ENCODE results near the gene POP5. TPM values are rescaled to one million over a fixed set of nuclear protein-coding genes. Genes with fewer than 3 reads are reported as not detected.
"Not testable (repeated sequence)": the region's sequence is repeated elsewhere in the genome, so short reads cannot be mapped to it uniquely, and the experiment has no call there.

The POP5 gene
- total RNA-seq, 2 experiments from 2014 or later, result 60.0 to 61.9 TPM

GRCh38 chr12:120534703-120535655, 46.2 kb downstream of the POP5 start:
- no peaks in the 10 kb centered on the region for H3K9me3 Mint-ChIP-seq
- peak; percentile 69 for DNase-seq
- peaks cover 41% of the 10 kb centered on the region for H3K4me1 Mint-ChIP-seq
- peak overlapping the region; percentile 91 for H3K4me3 Mint-ChIP-seq
- H3K27me3 Mint-ChIP-seq, result no peaks in the 10 kb centered on the region
- H3K27ac Mint-ChIP-seq, result peak overlapping the region; percentile 96
- peaks cover 36% of the 10 kb centered on the region for H3K36me3 Mint-ChIP-seq

GRCh38 chr12:120534203-120534702, 46.9 kb downstream of the POP5 start, which contains the start of gene RNF10:
TSS of gene RNF10 (plus strand) at chr12:120534356. CDS start at chr12:120534812, 456 bp downstream.
- Mint-ChIP-seq H3K27me3 (no peaks in the 10 kb centered on the region), H3K27ac (peak within 1 kb of the TSS; percentile 96), H3K4me3 (peak within 1 kb of the TSS; percentile 91), H3K36me3 (peaks cover 30% of the 10 kb centered on the region), H3K4me1 (peaks cover 42% of the 10 kb centered on the region), H3K9me3 (no peaks in the 10 kb centered on the region)
- DNase-seq, result peak; percentile 72

GRCh38 chr12:120532701-120533238, 48.4 kb downstream of the POP5 start:
- no peak overlapping the region for H3K27ac Mint-ChIP-seq
- peaks cover 27% of the 10 kb centered on the region for H3K4me1 Mint-ChIP-seq
- H3K27me3 Mint-ChIP-seq, result no peaks in the 10 kb centered on the region
- H3K9me3 Mint-ChIP-seq, result no peaks in the 10 kb centered on the region
- no peak overlapping the region for H3K4me3 Mint-ChIP-seq
- H3K36me3 Mint-ChIP-seq, result peaks cover 25% of the 10 kb centered on the region
- no peak for DNase-seq

GRCh38 chr12:120530418-120530761, 50.8 kb downstream of the POP5 start:
- H3K9me3 Mint-ChIP-seq, H3K27ac Mint-ChIP-seq, H3K27me3 Mint-ChIP-seq, H3K4me3 Mint-ChIP-seq, H3K36me3 Mint-ChIP-seq, DNase-seq: not testable (repeated sequence)
- peaks cover 12% of the 10 kb centered on the region for H3K4me1 Mint-ChIP-seq

- Mint-ChIP-seq H3K27ac (peak overlapping the region; percentile 99), H3K27me3 (no peaks in the 10 kb centered on the region), H3K9me3 (no peaks in the 10 kb centered on the region), H3K36me3 (peaks cover 6% of the 10 kb centered on the region), H3K4me3 (peak overlapping the region; percentile 100), H3K4me1 (peaks cover 12% of the 10 kb centered on the region)
- DNase-seq, result no peak
Observed at GRCh38 chr12:120529641-120530417, 51.4 kb downstream of the POP5 start.

GRCh38 chr12:120528861-120529525, 52.2 kb downstream of the POP5 start, which contains the start of gene COQ5:
TSS of gene COQ5 (minus strand) at chr12:120529158. CDS start at chr12:120529141, 17 bp downstream.
- Mint-ChIP-seq H3K27ac (peak within 1 kb of the TSS; percentile 99), H3K4me3 (peak within 1 kb of the TSS; percentile 100), H3K27me3 (no peaks in the 10 kb centered on the region), H3K4me1 (peaks cover 12% of the 10 kb centered on the region), H3K36me3 (peaks cover 6% of the 10 kb centered on the region), H3K9me3 (no peaks in the 10 kb centered on the region)
- peak; percentile 85 for DNase-seq

Other genes starting within 250 kb of the POP5 start
- gene MSI1, start 212.2 kb downstream of the POP5 start, total RNA-seq, result 1 to 10 TPM in 1 of 2 experiments, under 1 TPM in 1; 0.60 to 1.7 TPM
- 100 to 1,000 TPM; 449 to 455 TPM for gene COX6A1, start 143.3 kb downstream of the POP5 start, total RNA-seq
- gene TRIAP1, start 135.0 kb downstream of the POP5 start, total RNA-seq, result 10 to 100 TPM; 64.2 to 64.6 TPM
- 10 to 100 TPM; 25.0 to 30.5 TPM for gene GATC, start 135.0 kb downstream of the POP5 start, total RNA-seq
- 100 to 1,000 TPM; 288 to 292 TPM for gene SRSF9, start 111.7 kb downstream of the POP5 start, total RNA-seq
- 100 to 1,000 TPM; 214 to 226 TPM for gene DYNLL1, start 85.3 kb downstream of the POP5 start, total RNA-seq
- 10 to 100 TPM; 35.0 to 35.6 TPM for gene COQ5, start 52.2 kb downstream of the POP5 start, total RNA-seq
- gene RNF10, start 47.0 kb downstream of the POP5 start, total RNA-seq, result 100 to 1,000 TPM; 142 to 164 TPM
- 1 to 10 TPM in 1 of 2 experiments, under 1 TPM in 1; 0.94 to 2.0 TPM for gene CABP1, start 59.2 kb upstream of the POP5 start, total RNA-seq
- 10 to 100 TPM; 93.1 to 99.5 TPM for gene MLEC, start 105.7 kb upstream of the POP5 start, total RNA-seq
- 10 to 100 TPM; 24.1 to 25.5 TPM for gene UNC119B, start 129.1 kb upstream of the POP5 start, total RNA-seq
- gene ACADS, start 144.4 kb upstream of the POP5 start, total RNA-seq, result 10 to 100 TPM; 11.4 to 13.4 TPM